PC-3 (cell line): ENCODE results near the gene FBXL13.

Experiments used
- EZH2 ChIP-seq: fragments of 300-600 bp; sonication (generic); IDR thresholded peaks from one replicate; pipeline ENCODE4 v1.6.1; 2017; ENCODE audit warnings: antibody characterized with exemption, mild to moderate bottlenecking, low read length; ENCODE audit not compliant: unreplicated experiment
- EZH2phosphoT487 ChIP-seq: fragments of 300-600 bp; sonication (generic); IDR thresholded peaks from 2 replicates; pipeline ENCODE4 v1.6.1; 2018; ENCODE audit warnings: mild to moderate bottlenecking, antibody characterized with exemption, low read length, borderline replicate concordance
- TF ChIP-seq, protein P1 (sequence below): fragments of 300-600 bp; sonication (generic); conservative IDR thresholded peaks from 2 replicates; pipeline ENCODE4 v1.5.1; 2017; ENCODE audit warnings: antibody characterized with exemption, low read depth, mild to moderate bottlenecking, low read length

DNA sequence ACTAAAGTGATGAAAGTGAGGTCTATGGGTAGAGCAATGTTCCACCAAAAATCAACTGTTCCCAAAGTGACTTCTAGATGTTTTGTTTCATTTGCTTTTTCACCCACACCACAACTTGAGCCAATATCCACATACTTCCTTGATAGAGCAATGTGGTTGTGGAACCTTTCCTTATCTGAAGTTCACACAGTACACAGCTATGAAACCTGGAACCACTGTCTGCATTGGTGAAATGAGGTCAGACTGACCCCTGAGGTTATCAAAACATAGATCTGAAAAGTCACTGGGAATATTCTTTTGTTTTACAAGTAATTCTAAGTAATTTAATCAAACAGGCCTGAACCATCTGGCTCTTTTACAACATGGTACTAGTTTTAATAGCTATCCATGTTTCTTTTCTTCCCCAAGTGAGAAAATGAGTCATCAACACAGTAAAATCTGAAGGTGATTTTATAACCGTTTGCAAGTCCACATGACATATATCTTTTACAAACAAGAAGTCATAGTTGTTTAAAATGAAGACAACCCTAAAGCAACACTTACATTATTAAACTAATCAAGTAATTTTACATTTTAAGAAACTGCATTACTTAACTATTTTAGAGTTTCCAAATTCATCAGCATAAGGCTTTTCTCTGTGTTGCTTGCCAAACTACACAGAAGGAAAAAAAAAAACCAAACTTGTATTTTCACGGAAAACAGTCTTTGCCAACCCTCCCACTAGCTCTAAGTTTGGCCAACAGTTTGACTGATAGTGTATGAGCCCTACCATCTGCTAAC is 81.5 kb downstream of the FBXL13 start:
- TF ChIP-seq, protein P1, sequence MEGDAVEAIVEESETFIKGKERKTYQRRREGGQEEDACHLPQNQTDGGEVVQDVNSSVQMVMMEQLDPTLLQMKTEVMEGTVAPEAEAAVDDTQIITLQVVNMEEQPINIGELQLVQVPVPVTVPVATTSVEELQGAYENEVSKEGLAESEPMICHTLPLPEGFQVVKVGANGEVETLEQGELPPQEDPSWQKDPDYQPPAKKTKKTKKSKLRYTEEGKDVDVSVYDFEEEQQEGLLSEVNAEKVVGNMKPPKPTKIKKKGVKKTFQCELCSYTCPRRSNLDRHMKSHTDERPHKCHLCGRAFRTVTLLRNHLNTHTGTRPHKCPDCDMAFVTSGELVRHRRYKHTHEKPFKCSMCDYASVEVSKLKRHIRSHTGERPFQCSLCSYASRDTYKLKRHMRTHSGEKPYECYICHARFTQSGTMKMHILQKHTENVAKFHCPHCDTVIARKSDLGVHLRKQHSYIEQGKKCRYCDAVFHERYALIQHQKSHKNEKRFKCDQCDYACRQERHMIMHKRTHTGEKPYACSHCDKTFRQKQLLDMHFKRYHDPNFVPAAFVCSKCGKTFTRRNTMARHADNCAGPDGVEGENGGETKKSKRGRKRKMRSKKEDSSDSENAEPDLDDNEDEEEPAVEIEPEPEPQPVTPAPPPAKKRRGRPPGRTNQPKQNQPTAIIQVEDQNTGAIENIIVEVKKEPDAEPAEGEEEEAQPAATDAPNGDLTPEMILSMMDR, result no peak
- TF ChIP-seq EZH2, result no peak
- TF ChIP-seq EZH2phosphoT487, result no peak
